Activated CD8-positive, alpha-beta T cell treated with anti-CD3 and anti-CD28 coated beads for 36 hours (primary cell): Measurements from ENCODE around the gene ABCA7. TPM values are rescaled to one million over a fixed set of nuclear protein-coding genes. Genes with fewer than 3 reads are reported as not detected.
A peak's percentile ranks its signal among the peaks of the same experiment; 100 is the strongest.

Experiments used
- ATAC-seq: fragments of 200-7000 bp; cut with Tn5 transposase; one replicate; pipeline ENCODE4 v1.10.0; 2021; ENCODE audit warnings: mild to moderate bottlenecking, moderate library complexity
- CTCF ChIA-PET: fragments of 350-600 bp; sonication (Branson Sonifier 250); formaldehyde crosslinking; loops from one replicate; lab custom pipeline; 2021; ENCODE audit warnings: antibody characterized with exemption; lab: Charles Lee
- POLR2A ChIA-PET: fragments of 350-600 bp; sonication (Branson Sonifier 250); formaldehyde crosslinking; loops from one replicate; lab custom pipeline; 2021; ENCODE audit warnings: antibody characterized with exemption; lab: Charles Lee
- DNase-seq: peaks from one replicate; pipeline ENCODE4 v3.0.0-alpha.2; 2020
- H3K27ac Mint-ChIP-seq: one replicate; pipeline ENCODE4 v1.8.0; 2021; ENCODE audit warnings: mild to moderate bottlenecking, mixed read lengths
- H3K27me3 Mint-ChIP-seq: one replicate; pipeline ENCODE4 v1.8.0; 2021; ENCODE audit warnings: mixed read lengths
- H3K36me3 Mint-ChIP-seq: one replicate; pipeline ENCODE4 v1.8.0; 2021; ENCODE audit warnings: low read depth, mixed read lengths
- H3K4me1 Mint-ChIP-seq: one replicate; pipeline ENCODE4 v1.8.0; 2021; ENCODE audit warnings: low read depth, mixed read lengths
- H3K4me3 Mint-ChIP-seq: one replicate; pipeline ENCODE4 v1.8.0; 2021; ENCODE audit warnings: mild to moderate bottlenecking, moderate library complexity, mixed read lengths
- H3K9me3 Mint-ChIP-seq: one replicate; pipeline ENCODE4 v1.8.0; 2021; ENCODE audit warnings: mixed read lengths
- intact Hi-C: fragments of 100-400 bp; cut with micrococcal nuclease; formaldehyde crosslinking; loops from one replicate; pipeline ENCODE4 v1.10.0; 2022
- total RNA-seq, 2 experiments: library from RNA; stranded (reverse); gene quantifications; one replicate each; pipeline ENCODE4 v1.2.3, GENCODE V29; 2021
- TF ChIP-seq, protein P1 (sequence below): fragments of 200-600 bp; IDR thresholded peaks from one replicate; pipeline ENCODE4 v1.8.0; 2022; ENCODE audit warnings: antibody characterized with exemption, mild to moderate bottlenecking

The ABCA7 gene
- total RNA-seq, 2 experiments from 2014 or later: 14.0 to 14.6 TPM

DNA sequence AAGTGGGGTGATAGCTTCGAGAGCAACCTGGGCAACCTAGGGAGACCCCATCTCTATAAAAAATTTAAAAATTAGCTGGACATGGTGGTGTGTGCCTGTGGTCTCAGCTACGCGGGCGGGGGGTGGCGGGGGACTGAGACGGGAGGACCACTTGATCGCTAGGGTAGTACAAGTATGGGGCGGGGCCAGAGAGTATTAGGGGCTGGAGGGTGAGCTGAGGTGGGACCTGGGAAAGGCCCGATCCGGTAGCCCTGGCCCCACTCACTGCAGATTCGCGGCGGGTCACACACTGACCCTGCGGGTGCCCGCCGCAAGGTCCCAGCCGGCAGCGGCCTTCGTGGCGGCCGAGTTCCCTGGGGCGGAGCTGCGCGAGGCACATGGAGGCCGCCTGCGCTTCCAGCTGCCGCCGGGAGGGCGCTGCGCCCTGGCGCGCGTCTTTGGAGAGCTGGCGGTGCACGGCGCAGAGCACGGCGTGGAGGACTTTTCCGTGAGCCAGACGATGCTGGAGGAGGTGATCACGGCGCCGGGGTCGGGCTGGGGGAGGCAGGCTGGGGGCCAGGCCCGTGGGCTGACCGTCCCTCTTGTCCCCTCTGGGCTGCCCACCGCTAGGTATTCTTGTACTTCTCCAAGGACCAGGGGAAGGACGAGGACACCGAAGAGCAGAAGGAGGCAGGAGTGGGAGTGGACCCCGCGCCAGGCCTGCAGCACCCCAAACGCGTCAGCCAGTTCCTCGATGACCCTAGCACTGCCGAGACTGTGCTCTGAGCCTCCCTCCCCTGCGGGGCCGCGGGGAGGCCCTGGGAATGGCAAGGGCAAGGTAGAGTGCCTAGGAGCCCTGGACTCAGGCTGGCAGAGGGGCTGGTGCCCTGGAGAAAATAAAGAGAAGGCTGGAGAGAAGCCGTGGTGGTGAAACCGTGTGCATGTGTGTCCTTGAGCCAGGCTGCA is 25.0 kb downstream of the ABCA7 start:
- ChIA-PET POLR2A (interaction anchor here (0.6 to 4.7 kb wide), 10 partner anchors 11 to 39 kb away, joined by 3 to 26 read pairs (median 4); partner anchors contain the start of genes ABCA7 and CNN2), CTCF (interaction anchor here (0.7 to 4.4 kb wide), 20 partner anchors 8 to 179 kb away, joined by 3 to 22 read pairs (median 4); partner anchors contain the start of gene ABCA7)
- peaks cover 1% of the 10 kb centered on the region for H3K9me3 Mint-ChIP-seq
- no peak overlapping the region for H3K27ac Mint-ChIP-seq
- no peaks in the 10 kb centered on the region for H3K27me3 Mint-ChIP-seq
- intact Hi-C loops: no loop called here
- peaks cover 32% of the 10 kb centered on the region for H3K4me1 Mint-ChIP-seq
- peak; percentile 76 for DNase-seq
- TF ChIP-seq, protein P1, sequence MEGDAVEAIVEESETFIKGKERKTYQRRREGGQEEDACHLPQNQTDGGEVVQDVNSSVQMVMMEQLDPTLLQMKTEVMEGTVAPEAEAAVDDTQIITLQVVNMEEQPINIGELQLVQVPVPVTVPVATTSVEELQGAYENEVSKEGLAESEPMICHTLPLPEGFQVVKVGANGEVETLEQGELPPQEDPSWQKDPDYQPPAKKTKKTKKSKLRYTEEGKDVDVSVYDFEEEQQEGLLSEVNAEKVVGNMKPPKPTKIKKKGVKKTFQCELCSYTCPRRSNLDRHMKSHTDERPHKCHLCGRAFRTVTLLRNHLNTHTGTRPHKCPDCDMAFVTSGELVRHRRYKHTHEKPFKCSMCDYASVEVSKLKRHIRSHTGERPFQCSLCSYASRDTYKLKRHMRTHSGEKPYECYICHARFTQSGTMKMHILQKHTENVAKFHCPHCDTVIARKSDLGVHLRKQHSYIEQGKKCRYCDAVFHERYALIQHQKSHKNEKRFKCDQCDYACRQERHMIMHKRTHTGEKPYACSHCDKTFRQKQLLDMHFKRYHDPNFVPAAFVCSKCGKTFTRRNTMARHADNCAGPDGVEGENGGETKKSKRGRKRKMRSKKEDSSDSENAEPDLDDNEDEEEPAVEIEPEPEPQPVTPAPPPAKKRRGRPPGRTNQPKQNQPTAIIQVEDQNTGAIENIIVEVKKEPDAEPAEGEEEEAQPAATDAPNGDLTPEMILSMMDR: peak; percentile 83
- ATAC-seq: peak; percentile 25
- peaks cover 16% of the 10 kb centered on the region for H3K36me3 Mint-ChIP-seq
- H3K4me3 Mint-ChIP-seq: peak overlapping the region; percentile 9

DNA sequence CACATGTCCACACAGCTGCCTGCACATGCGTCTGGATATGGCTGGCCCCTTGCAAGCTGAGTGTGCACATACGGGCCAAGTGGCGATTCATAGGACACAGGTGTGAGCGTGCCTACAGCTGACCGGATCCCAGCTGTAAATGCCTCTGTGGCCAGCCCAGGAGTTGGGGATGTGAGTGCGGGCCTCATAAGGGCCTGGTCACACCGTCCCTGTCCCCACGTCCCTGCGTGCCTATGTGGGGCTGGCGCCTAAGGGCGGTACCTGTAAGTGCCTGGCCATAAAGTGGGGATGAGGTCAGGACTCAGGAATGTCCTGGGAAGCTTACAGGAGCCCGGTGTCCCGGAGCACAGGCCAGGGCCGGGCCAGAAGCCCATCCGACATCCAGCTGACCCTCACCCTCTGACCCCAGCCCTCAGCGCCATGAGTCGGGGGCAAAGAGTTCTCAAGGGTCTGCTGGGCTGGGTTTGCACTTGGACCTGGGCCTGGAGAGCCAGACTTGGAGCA is 25.8 kb downstream of the ABCA7 start:
- Mint-ChIP-seq H3K27me3 (no peaks in the 10 kb centered on the region), H3K4me1 (peaks cover 33% of the 10 kb centered on the region), H3K27ac (no peak overlapping the region), H3K36me3 (peaks cover 21% of the 10 kb centered on the region), H3K4me3 (peak overlapping the region; percentile 24), H3K9me3 (peaks cover 1% of the 10 kb centered on the region)
- CTCF ChIA-PET: interaction anchor here (1.0 to 4.4 kb wide), 11 partner anchors 9 to 178 kb away, joined by 3 to 22 read pairs (median 4); partner anchors contain the start of gene CNN2
- ATAC-seq (no peak), DNase-seq (no peak)
- POLR2A ChIA-PET: interaction anchor here (0.9 to 4.7 kb wide), 14 partner anchors 10 to 45 kb away, joined by 3 to 29 read pairs (median 5); partner anchors contain the start of genes ABCA7, GPX4 and RNU6-2
- intact Hi-C loops: no loop called here
- TF ChIP-seq, protein P1: no peak

DNA sequence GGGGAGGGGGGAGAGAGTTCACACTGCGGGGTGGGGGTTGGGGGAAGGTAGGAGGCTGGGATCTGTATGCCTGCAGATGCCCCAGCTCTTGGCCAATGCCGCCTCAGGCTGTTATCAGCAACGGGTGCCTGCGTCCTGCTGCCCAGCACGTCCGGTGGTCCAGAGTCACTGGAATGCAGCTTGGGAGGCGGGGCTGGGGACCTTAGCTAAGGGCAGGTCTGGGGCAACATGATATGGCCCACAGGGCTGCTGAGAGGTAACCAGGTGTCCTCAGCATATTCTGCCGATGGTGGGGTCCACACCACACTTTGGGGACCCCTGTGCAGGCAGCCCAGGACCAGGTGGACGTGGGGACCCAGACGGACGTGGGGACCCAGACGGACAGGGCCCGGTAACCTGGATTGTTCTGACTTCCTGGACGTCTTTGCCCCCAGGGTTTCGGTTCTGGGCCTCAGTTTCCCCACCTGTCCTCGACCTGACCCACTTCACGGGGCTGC is 26.4 kb downstream of the ABCA7 start:
- Mint-ChIP-seq H3K36me3 (peaks cover 23% of the 10 kb centered on the region), H3K4me1 (peaks cover 33% of the 10 kb centered on the region), H3K27ac (no peak overlapping the region), H3K9me3 (peaks cover 1% of the 10 kb centered on the region), H3K4me3 (peak overlapping the region; percentile 67), H3K27me3 (no peaks in the 10 kb centered on the region)
- no peak for ATAC-seq
- CTCF ChIA-PET: interaction anchor here (1.0 to 4.4 kb wide), 10 partner anchors 9 to 177 kb away, joined by 3 to 22 read pairs (median 8); partner anchors contain the start of genes ABCA7 and CNN2
- POLR2A ChIA-PET: interaction anchor here (0.7 to 4.7 kb wide), 16 partner anchors 8 to 46 kb away, joined by 3 to 29 read pairs (median 8); partner anchors contain the start of genes ABCA7, GPX4 and RNU6-2
- TF ChIP-seq, protein P1: no peak
- DNase-seq: no peak
- intact Hi-C loops: no loop called here

DNA sequence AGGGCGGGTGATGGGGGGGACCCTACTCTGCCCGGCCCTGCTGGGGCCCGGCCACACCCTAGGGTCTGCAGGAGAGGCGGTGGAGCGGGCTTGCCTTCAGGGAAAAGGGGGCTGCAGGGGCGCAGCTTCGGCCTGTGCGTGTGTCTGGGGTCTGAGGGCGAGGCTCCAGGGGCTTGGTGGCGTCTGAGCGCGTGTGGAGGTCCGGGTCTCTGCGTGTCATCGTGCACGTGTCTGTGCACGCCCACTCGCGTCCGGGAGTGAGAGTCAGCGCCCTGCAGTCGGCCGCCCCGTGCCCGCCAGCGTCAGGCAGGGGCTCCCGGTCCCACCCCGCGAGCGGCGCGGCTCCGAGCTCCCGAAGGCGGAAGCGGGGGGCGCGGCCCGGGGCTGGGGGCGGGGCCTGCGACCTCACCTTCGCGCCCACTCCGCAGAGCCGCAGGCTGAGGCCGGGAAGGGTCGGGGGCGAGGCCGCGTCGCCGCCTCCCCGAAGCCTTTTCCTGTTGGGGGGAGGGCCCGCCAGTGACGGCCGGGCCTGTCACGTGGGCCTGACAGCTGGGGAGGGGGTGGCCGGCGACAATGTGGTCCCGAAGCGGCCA is 26.9 kb downstream of the ABCA7 start, which contains the start of gene ARHGAP45:
Gene ARHGAP45, plus strand, starts transcription at position 420 of the 593 bp plus-strand sequence. CDS start 239 bp downstream, outside the sequence.
- peak within 1 kb of the TSS; percentile 84 for H3K4me3 Mint-ChIP-seq
- peaks cover 36% of the 10 kb centered on the region for H3K4me1 Mint-ChIP-seq
- peaks cover 26% of the 10 kb centered on the region for H3K36me3 Mint-ChIP-seq
- ATAC-seq (peak; percentile 66), DNase-seq (peak; percentile 90)
- CTCF ChIA-PET: interaction anchor here (0.7 to 4.4 kb wide), 11 partner anchors 10 to 226 kb away, joined by 3 to 22 read pairs (median 7); partner anchors contain the start of genes ABCA7 and CNN2
- POLR2A ChIA-PET: interaction anchor here (0.7 to 4.7 kb wide), 22 partner anchors 8 to 203 kb away, joined by 3 to 29 read pairs (median 6); partner anchors contain the start of genes ABCA7, CIRBP, CNN2 and GPX4
- H3K27me3 Mint-ChIP-seq: no peaks in the 10 kb centered on the region
- TF ChIP-seq, protein P1: no peak
- peaks cover 1% of the 10 kb centered on the region for H3K9me3 Mint-ChIP-seq
- peak within 1 kb of the TSS; percentile 87 for H3K27ac Mint-ChIP-seq
- intact Hi-C loops: no loop called here
